Lower leg skin (tissue), 4 donors: Measurements from ENCODE around the gene EXTL2. TPM values are rescaled to one million over a fixed set of nuclear protein-coding genes. Genes with fewer than 3 reads are reported as not detected.
"Not testable (repeated sequence)": the region's sequence is repeated elsewhere in the genome, so short reads cannot be mapped to it uniquely, and the experiment has no call there.

Experiments used
- DNase-seq, 2 donors: peaks; one replicate each; pipeline ENCODE4 v3.0.0-alpha.2; 2019; ENCODE audit warnings: low spot score in 2 of 2
- H3K4me3 ChIP-seq: fragments of 200-600 bp; sonication (generic); 2 replicates; pipeline ENCODE4 v1.5.1; 2017; ENCODE audit warnings: mild to moderate bottlenecking, low read depth; ENCODE audit not compliant: poor library complexity, severe bottlenecking
- CTCF ChIP-seq, 3 donors: fragments of 450-650 bp; IDR thresholded peaks; one replicate each; pipeline ENCODE4 v1.5.1; 2016; ENCODE audit warnings: antibody characterized with exemption in 3 of 3, mild to moderate bottlenecking in 3 of 3, moderate library complexity in 2 of 3
- POLR2A ChIP-seq, 2 donors: fragments of 450-650 bp; IDR thresholded peaks; one replicate each; pipeline ENCODE4 v1.6.1; 2016 to 2017; ENCODE audit warnings: antibody characterized with exemption in 2 of 2, mild to moderate bottlenecking in 1 of 2, moderate library complexity in 1 of 2
- WGBS, 2 donors: methylation state at CpG; one replicate each; pipeline ENCODE4 v1.1.5; 2018; 5-methylcytosine and 5-hydroxymethylcytosine counted together
- intact Hi-C: fragments of 100-400 bp; cut with DNase I; formaldehyde crosslinking; loops from one replicate; pipeline ENCODE4 v1.15.0; 2023; ENCODE audit warnings: low total_unique reads
- total RNA-seq, 4 donors: library from RNA; depleted of rRNA; stranded (reverse); fragments of >200 nt; gene quantifications; one replicate each; pipeline ENCODE4 v1.1.0, GENCODE V29; 2016

Gene EXTL2
- total RNA-seq, 4 donors from 2014 or later, result 2.3 to 5.6 (median 4.2) TPM

GRCh38 chr1:100847361-100848082, 47.1 kb downstream of the EXTL2 start:
- WGBS, 2 donors, result 5 to 9% methylated on average over 2 of the region's 2 CpGs
- intact Hi-C loops, result no loop called here
- H3K4me3 ChIP-seq, result no peak overlapping the region
- DNase-seq, result no peak
- no peak for TF ChIP-seq POLR2A (IDR thresholded peaks at IDR 0.05)
- TF ChIP-seq CTCF (IDR thresholded peaks at IDR 0.05), result no peak

DNA sequence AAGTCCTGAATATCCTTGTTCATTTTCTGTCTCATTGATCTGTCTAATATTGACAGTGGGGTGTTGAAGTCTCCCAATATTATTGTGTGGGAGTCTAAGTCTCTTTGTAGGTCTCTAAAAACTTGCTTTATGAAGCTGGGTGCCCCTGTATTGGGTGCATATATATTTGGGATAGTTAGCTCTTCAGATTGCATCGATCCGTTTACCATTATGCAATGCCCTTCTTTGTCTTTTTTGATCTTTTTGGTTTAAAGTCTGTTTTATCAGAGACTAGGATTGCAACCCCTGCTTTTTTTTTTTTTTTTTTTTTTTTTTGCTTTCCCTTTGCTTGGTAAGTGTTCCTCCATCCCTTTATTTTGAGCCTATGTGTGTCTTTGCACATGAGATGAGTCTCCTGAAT, 51.5 kb downstream of the EXTL2 start:
- WGBS, 2 donors, result 97 to 99% methylated on average over 2 of the region's 2 CpGs
- H3K4me3 ChIP-seq, DNase-seq, intact Hi-C loops: not testable (repeated sequence)

DNA sequence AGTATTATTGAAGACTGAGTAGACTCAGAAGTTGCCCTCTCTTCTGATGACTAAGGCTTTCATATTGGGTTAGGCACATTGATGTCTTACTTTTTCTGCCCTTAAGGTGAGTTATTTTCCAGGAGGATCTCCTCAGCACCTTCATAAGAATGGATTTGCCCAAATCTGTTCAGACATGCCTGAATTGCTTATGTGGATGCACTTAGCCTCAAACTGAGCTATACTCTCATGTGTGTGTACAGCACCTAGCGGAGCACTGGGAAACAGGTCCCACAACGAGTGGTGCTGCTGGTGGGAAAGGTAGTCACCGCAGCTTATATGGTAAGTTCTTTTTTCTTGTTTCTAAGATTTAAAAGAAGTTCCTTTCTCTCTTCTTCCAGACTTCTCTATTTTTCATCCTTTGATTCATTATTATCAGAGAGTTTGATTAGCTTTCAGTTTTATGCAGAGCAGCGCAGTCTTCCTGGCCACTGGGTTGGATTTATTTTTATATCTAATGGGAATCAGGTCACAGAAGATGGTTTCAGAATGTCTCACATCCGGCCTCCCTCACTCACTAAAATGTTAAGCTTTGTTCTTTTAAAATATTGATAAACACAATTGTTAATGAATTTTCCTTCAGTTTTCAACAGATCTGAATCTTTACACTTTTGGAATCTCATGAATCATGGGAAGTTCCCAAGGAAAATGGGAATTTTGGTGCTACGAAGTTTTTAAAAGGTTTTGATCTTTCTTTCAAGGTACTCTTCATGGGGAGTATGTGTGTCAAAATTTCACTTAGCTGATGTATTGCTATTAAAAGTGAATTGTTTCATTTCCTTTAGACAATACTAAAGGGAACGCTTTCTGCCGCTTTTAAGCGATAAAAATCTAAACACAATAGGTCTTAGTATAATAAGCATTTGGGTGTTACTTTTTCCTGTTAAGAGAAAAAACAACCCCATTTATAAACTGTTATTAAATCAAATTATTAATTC, 58.5 kb downstream of the EXTL2 start:
- DNase-seq, result no peak
- H3K4me3 ChIP-seq, result no peak overlapping the region
- no peak for TF ChIP-seq POLR2A (IDR thresholded peaks at IDR 0.05)
- TF ChIP-seq CTCF (IDR thresholded peaks at IDR 0.05), result no peak
- WGBS, 2 donors, result 72 to 74% methylated on average over 9 of the region's 9 CpGs
- intact Hi-C loops, result no loop called here

GRCh38 chr1:100834777-100835660, 59.6 kb downstream of the EXTL2 start:
- intact Hi-C loops, result no loop called here
- H3K4me3 ChIP-seq, result no peak overlapping the region
- TF ChIP-seq CTCF (IDR thresholded peaks at IDR 0.05), result no peak
- TF ChIP-seq POLR2A (IDR thresholded peaks at IDR 0.05), result no peak
- no peak for DNase-seq
- 76 to 78% methylated on average over 6 of the region's 6 CpGs for WGBS, 2 donors

DNA sequence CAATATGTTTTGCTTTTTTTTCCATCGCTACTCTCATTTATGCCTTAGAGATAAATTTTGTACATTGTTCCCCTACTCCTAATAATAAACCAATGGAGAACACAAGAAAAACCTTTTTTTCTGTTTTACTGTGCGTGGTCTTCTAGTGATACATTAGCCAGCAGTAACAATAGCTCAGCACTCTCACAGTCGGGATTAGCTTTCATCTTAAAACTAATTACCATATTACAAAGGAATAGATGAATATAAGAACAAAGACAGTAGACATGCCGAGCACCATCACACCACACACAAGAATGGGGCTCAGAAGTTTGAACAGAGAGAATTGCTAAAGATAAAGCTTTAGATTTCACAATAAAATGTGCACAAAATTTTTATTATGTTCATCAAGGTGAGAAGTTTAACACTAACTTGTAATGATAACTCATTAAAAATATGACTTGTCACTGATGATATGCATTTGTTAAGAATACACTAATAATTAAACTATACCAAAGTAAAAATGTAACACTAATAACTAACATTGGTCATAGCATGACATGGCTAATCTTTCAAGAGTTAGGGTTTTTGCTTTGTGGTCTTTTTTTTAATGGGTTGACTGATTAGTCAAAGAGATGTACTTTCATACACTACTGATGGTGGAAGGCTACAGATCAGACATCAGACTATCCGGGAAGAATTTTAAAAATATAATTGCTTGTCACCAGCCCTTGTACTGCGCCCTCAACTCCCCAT, 61.8 kb downstream of the EXTL2 start:
- TF ChIP-seq CTCF (IDR thresholded peaks at IDR 0.05) (no peak), POLR2A (IDR thresholded peaks at IDR 0.05) (no peak)
- intact Hi-C loops, result no loop called here
- no peak overlapping the region for H3K4me3 ChIP-seq
- no peak for DNase-seq
- 80 to 82% methylated on average over 6 of the region's 6 CpGs for whole genome bisulfite sequencing, 2 donors

DNA sequence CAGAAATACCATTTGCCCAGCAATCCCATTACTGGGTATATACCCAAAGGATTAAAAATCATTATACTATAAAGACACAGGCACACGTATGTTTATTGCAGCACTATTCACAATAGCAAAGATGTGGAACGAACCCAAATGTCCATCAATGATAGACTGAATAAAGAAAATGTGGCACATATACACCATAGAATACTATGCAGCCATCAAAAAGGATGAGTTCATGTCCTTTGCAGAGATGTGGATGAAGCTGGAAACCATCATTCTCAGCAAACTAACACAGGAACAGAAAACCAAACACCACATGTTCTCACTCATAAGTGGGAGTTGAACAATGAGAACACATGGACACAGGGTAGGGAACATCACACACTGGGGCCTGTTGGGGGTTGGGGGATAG, 69.0 kb downstream of the EXTL2 start:
- DNase-seq, intact Hi-C loops, H3K4me3 ChIP-seq: not testable (repeated sequence)
- 81 to 90% methylated on average over 2 of the region's 2 CpGs for WGBS, 2 donors
